ENCODE measurements around the gene CLSTN3. TPM values are rescaled to one million over a fixed set of nuclear protein-coding genes. Genes with fewer than 3 reads are reported as not detected.
A peak's percentile ranks its signal among the peaks of the same experiment; 100 is the strongest.

CLSTN3 gene
- total and polyA plus RNA-seq, 2 of the 13 experiments (the other 11 are each of a cell fraction or from before 2014, with no cell fraction given) = 26.2 to 94.1 TPM

DNA sequence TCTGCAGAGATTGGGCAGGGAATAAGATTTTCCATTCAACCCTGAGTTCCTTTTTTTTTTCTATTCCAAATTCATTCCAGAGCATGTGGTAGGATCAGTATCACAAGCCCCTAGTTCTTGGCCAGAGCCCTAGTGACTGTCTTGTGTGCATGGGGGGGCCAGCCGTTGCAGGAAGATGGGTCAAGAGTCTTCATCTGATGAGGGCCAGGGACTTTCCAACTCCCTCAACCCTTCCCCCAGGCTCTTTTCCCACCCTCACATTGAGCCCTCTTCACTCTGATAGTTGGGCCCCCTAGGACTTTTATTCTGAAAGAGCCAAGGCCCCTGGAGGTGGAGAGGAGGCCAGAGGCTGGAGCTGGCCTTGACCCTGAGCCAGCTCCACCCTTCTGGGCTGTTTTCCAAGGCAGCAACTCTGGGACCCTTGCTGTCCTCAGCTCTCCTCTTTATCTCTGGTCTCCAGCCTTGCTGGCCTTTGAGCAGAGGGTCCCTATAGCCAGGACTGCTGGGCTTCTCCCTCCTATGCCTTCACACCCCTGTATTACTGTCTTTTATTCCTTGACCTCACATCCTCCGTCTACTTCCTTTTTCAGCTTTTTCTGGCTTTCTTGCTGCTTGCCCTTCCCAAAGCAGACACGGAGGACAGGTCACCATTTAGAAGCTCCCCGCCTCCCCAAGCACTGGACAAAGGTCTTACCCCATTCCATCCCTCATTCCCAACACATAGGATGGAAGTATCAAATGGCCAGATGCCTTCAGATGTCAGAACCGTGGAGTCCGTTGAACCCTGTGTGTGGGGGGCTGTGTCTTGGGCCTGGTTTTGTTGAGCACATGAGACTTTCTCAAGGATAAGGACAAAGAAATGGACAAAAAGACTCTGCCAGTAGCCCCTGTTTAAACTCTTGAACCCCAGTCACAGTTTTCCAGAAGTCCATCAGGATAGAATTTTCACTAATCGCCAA lies 7.1 kb upstream of the CLSTN3 start (continued):
- TF ChIP-seq, protein P1, sequence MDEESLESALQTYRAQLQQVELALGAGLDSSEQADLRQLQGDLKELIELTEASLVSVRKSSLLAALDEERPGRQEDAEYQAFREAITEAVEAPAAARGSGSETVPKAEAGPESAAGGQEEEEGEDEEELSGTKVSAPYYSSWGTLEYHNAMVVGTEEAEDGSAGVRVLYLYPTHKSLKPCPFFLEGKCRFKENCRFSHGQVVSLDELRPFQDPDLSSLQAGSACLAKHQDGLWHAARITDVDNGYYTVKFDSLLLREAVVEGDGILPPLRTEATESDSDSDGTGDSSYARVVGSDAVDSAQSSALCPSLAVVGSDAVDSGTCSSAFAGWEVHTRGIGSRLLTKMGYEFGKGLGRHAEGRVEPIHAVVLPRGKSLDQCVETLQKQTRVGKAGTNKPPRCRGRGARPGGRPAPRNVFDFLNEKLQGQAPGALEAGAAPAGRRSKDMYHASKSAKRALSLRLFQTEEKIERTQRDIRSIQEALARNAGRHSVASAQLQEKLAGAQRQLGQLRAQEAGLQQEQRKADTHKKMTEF (CRISPR knock-in tag; IDR thresholded peaks at IDR 0.05) = peak; percentile 35; the same call in 1 of the 2 replicates
- TF ChIP-seq NR2F1 (CRISPR knock-in tag; IDR thresholded peaks at IDR 0.05) (peak; percentile 85), ZNF619 (CRISPR knock-in tag; IDR thresholded peaks at IDR 0.05) (no peak), MTA1 (CRISPR knock-in tag; IDR thresholded peaks at IDR 0.05; ENCODE audit: borderline replicate concordance) (peak; percentile 69; the same call in 1 of the 2 replicates), ARNTL (CRISPR knock-in tag; IDR thresholded peaks at IDR 0.05) (0 out of 2 replicates have a peak, but pooled peaks have one; percentile 35), POGZ (CRISPR knock-in tag; IDR thresholded peaks at IDR 0.05) (peak; percentile 44; the same call in 1 of the 2 replicates), CHD4 (IDR thresholded peaks at IDR 0.05; ENCODE audit: borderline replicate concordance, low read length) (peak; percentile 80; the same call in 1 of the 2 replicates), RARA (CRISPR knock-in tag; IDR thresholded peaks at IDR 0.05) (peak; percentile 84), YY1 (IDR thresholded peaks at IDR 0.05; ENCODE audit: insufficient read depth, insufficient replicate concordance, low read depth, low read length) (peak; percentile 12), SCMH1 (CRISPR knock-in tag; IDR thresholded peaks at IDR 0.05; ENCODE audit: borderline replicate concordance) (no peak), ZSCAN29 (CRISPR knock-in tag; conservative IDR thresholded peaks at IDR 0.05) (0 out of 2 replicates have a peak, but pooled peaks have one; percentile 37), ESRRA (CRISPR knock-in tag; IDR thresholded peaks at IDR 0.05; ENCODE audit: low read depth) (peak; percentile 24; the same call in 1 of the 2 replicates), NKX3-1 (CRISPR knock-in tag; IDR thresholded peaks at IDR 0.05) (no peak), BCL6 (CRISPR knock-in tag; IDR thresholded peaks at IDR 0.05) (peak; percentile 60), ZNF556 (CRISPR knock-in tag; IDR thresholded peaks at IDR 0.05; ENCODE audit: borderline replicate concordance) (no peak)
- TF ChIP-seq, protein P2, sequence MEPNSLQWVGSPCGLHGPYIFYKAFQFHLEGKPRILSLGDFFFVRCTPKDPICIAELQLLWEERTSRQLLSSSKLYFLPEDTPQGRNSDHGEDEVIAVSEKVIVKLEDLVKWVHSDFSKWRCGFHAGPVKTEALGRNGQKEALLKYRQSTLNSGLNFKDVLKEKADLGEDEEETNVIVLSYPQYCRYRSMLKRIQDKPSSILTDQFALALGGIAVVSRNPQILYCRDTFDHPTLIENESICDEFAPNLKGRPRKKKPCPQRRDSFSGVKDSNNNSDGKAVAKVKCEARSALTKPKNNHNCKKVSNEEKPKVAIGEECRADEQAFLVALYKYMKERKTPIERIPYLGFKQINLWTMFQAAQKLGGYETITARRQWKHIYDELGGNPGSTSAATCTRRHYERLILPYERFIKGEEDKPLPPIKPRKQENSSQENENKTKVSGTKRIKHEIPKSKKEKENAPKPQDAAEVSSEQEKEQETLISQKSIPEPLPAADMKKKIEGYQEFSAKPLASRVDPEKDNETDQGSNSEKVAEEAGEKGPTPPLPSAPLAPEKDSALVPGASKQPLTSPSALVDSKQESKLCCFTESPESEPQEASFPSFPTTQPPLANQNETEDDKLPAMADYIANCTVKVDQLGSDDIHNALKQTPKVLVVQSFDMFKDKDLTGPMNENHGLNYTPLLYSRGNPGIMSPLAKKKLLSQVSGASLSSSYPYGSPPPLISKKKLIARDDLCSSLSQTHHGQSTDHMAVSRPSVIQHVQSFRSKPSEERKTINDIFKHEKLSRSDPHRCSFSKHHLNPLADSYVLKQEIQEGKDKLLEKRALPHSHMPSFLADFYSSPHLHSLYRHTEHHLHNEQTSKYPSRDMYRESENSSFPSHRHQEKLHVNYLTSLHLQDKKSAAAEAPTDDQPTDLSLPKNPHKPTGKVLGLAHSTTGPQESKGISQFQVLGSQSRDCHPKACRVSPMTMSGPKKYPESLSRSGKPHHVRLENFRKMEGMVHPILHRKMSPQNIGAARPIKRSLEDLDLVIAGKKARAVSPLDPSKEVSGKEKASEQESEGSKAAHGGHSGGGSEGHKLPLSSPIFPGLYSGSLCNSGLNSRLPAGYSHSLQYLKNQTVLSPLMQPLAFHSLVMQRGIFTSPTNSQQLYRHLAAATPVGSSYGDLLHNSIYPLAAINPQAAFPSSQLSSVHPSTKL (CRISPR knock-in tag; IDR thresholded peaks at IDR 0.05) = peak; percentile 53; the same call in 1 of the 2 replicates
- TF ChIP-seq, protein P3, sequence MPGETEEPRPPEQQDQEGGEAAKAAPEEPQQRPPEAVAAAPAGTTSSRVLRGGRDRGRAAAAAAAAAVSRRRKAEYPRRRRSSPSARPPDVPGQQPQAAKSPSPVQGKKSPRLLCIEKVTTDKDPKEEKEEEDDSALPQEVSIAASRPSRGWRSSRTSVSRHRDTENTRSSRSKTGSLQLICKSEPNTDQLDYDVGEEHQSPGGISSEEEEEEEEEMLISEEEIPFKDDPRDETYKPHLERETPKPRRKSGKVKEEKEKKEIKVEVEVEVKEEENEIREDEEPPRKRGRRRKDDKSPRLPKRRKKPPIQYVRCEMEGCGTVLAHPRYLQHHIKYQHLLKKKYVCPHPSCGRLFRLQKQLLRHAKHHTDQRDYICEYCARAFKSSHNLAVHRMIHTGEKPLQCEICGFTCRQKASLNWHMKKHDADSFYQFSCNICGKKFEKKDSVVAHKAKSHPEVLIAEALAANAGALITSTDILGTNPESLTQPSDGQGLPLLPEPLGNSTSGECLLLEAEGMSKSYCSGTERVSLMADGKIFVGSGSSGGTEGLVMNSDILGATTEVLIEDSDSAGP (CRISPR knock-in tag; IDR thresholded peaks at IDR 0.05; ENCODE audit: borderline replicate concordance) = peak; percentile 13; the same call in 1 of the 2 replicates
- TF ChIP-seq, protein P4, sequence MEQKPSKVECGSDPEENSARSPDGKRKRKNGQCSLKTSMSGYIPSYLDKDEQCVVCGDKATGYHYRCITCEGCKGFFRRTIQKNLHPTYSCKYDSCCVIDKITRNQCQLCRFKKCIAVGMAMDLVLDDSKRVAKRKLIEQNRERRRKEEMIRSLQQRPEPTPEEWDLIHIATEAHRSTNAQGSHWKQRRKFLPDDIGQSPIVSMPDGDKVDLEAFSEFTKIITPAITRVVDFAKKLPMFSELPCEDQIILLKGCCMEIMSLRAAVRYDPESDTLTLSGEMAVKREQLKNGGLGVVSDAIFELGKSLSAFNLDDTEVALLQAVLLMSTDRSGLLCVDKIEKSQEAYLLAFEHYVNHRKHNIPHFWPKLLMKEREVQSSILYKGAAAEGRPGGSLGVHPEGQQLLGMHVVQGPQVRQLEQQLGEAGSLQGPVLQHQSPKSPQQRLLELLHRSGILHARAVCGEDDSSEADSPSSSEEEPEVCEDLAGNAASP (CRISPR knock-in tag; IDR thresholded peaks at IDR 0.05; ENCODE audit: borderline replicate concordance) = peak; percentile 89

All from HepG2 (cell line).